HUDEP-2 (cell line): ENCODE data around the gene AREL1.

ENCODE experiments used
- DNase-seq, 76 experiments: peaks; one replicate each; lab custom pipeline; 2025; ENCODE audit not compliant: unreplicated experiment in 76 of 76; lab: John Stamatoyannopoulos, UW

Gene AREL1

DNA sequence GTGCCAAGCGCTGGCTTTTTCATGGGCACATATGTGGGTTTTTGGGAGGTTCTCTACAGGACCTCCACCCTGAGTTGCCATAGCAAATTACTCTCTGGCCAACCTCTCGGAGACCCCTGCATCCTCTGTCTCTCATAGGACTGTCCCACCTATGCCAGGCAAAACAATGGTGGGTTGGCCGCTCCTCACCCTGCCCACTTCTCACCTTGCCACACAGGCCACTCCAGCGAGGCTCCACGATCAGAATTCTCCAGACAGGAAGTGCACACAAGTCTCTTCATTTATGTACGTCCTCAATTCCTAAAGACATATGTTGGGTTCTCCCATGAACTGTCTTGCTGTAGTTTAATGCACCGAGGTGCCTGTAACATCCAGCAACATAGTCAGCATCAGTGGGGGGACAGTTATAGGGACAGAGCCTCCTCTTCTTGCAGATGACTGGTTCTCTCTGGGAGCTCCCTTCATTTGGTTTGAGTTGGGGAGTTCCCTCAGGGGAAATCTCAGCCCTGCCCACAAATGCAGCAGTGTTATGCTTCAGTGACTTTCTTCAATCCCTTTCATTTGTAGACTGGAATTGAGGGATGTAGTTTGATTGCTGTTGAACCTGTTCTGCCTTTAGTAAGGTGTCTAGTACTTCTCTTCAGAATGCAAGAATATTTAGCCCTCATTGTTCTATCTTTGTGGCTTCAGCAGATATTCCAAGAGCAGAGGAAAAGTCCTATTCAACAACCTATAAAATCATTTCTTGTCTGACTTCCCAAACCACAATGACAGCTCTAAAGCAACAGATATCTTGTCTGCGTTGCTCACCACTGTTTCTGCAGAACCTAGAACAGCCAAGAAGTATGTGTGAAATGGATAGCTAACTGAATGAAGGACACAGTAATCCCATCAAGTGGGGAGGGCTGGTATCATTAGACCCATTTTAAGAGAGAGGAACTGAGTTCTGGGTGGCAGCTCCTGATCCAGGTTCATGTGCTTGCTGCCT is 98.1 kb downstream of the AREL1 start:
- no peak for DNase-seq

GRCh38 chr14:74613211-74613914 is 99.5 kb downstream of the AREL1 start:
- no peak for DNase-seq

DNA sequence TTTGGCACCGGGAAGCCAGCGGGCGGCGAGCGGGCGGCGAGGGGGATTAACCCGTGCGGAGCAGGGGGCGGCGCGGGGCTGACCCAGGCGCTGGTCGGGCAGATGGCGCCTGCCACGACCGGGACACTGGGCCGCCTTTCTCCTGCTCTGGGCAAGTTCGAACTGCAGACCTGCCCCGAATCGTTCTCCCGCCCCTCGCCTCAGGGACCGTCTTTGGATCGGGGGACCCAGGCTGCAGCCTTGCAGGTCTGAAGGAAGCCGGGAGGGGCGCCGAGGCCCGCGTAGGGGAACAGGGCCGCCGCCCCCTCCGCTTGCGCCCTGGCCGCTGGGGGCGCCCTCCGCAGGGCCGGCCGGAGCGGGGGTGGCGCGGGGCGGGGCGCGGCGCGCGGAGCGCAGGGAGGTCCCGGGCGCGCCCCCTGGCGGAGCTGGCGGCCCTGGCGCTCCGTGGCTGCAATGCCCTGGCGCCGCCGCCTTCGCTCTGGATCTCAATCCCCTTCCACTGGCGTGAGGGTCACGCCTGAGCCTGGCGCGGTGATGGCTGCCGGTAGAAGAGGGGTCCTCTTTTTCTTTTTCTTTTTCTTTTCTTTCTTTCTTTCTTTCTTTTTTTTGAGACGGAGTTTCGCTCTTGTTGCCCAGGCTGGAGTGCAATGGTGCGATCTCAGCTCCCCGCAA is 100.4 kb downstream of the AREL1 start:
- peak in 62 of 76 experiments; percentile 9 to 81 (median 56) for DNase-seq

- peak in 4 of 76 experiments; percentile 9 to 50 (median 10) for DNase-seq
Observed at GRCh38 chr14:74611650-74612349, 101.1 kb downstream of the AREL1 start, which contains the start of gene LTBP2. TSS of gene LTBP2 (minus strand) at chr14:74612237. CDS start at chr14:74611944, 293 bp downstream.
